Stimulated activated naive B cell treated with anti-CD40 and anti-IgM and Interleukin-4, amounts not matched to agents 10 μg/mL and 1 μg/mL and 100 μg/mL, for 72 hours (primary cell): ENCODE measurements around the gene TLE3.
"Not testable (repeated sequence)": the region's sequence is repeated elsewhere in the genome, so short reads cannot be mapped to it uniquely, and the experiment has no call there.

ENCODE experiments used
- ATAC-seq, 2 donors: fragments of 150-1000 bp; cut with Tn5 transposase; replicated peaks; 2 replicates each; pipeline ENCODE4 v1.10.0; 2021; ENCODE audit warnings: moderate library complexity in 1 of 2
- DNase-seq: peaks from one replicate; pipeline ENCODE4 v3.0.0; 2021
- H3K27ac Mint-ChIP-seq: one replicate; pipeline ENCODE4 v1.8.0; 2022; ENCODE audit warnings: mild to moderate bottlenecking, mixed read lengths
- H3K27me3 Mint-ChIP-seq, 2 donors: one replicate each; pipeline ENCODE4 v1.8.0; 2022; ENCODE audit warnings: mixed read lengths in 2 of 2
- H3K36me3 Mint-ChIP-seq, 2 donors: one replicate each; pipeline ENCODE4 v1.8.0; 2022; ENCODE audit warnings: mixed read lengths in 2 of 2, mild to moderate bottlenecking in 1 of 2
- H3K4me1 Mint-ChIP-seq, 2 donors: one replicate each; pipeline ENCODE4 v1.8.0; 2022; ENCODE audit warnings: mixed read lengths in 2 of 2, mild to moderate bottlenecking in 1 of 2
- H3K4me3 Mint-ChIP-seq, 2 donors: one replicate each; pipeline ENCODE4 v1.8.0; 2022; ENCODE audit warnings: mild to moderate bottlenecking in 2 of 2, mixed read lengths in 2 of 2, moderate library complexity in 1 of 2
- H3K9me3 Mint-ChIP-seq, 2 donors: one replicate each; pipeline ENCODE4 v1.8.0; 2022; ENCODE audit warnings: mixed read lengths in 2 of 2, mild to moderate bottlenecking in 1 of 2

The TLE3 gene

DNA sequence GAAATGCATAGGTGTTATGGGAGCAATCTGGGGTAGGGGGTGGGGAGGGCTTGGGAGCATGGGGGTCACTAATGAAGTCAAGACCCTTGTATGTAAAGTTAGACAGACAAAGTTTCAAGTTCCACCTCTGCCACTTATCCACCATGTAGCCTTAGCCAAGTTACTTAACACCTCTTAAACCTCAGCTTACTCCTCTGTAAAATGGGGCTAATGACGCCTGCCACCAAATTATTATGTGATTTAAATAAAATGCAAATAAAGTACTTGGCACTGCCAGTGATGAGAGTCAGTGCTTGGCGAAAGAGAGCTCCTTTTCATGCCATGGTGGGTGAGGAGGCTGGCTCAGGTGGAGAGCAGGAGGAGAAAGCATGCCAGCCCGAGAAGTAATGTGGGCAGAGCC lies 18.6 kb upstream of the TLE3 start:
- Mint-ChIP-seq H3K36me3 (no peaks in the 10 kb centered on the region), H3K9me3 (no peaks in the 10 kb centered on the region), H3K27me3 (peaks cover 36 to 45% of the 10 kb centered on the region in 2 donors), H3K27ac (no peak overlapping the region), H3K4me1 (peaks cover 12 to 14% of the 10 kb centered on the region in 2 donors), H3K4me3 (no peak overlapping the region)
- ATAC-seq (no peak), DNase-seq (no peak)

DNA sequence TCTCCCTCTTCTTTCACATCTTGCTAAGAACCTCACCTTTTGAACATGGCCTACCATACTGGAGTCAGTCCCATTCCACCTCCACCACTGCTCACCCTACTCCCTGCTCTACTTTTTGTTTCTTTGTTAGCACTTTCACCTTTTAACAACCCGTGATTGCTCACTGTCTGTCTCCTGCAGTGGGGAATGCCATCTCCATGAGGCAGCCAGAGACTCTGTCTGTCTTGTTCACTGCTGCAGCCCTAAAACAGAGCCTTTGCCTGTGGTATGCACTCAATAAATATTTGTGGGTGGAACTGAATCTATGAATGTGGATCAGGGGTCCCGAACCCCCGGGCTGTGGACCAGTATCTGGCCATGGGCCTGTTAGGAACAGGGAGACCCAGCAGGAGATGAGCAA lies 16.5 kb upstream of the TLE3 start:
- H3K27ac Mint-ChIP-seq, result peak overlapping the region; percentile 15
- H3K36me3 Mint-ChIP-seq, result no peaks in the 10 kb centered on the region
- peak overlapping the region in 1 of 2 donors; percentile 0 for H3K4me3 Mint-ChIP-seq
- DNase-seq, result no peak
- no peak for ATAC-seq
- H3K9me3 Mint-ChIP-seq, result no peaks in the 10 kb centered on the region
- peaks cover 12 to 14% of the 10 kb centered on the region in 2 donors for H3K4me1 Mint-ChIP-seq
- H3K27me3 Mint-ChIP-seq, result peaks cover 40 to 49% of the 10 kb centered on the region in 2 donors

DNA sequence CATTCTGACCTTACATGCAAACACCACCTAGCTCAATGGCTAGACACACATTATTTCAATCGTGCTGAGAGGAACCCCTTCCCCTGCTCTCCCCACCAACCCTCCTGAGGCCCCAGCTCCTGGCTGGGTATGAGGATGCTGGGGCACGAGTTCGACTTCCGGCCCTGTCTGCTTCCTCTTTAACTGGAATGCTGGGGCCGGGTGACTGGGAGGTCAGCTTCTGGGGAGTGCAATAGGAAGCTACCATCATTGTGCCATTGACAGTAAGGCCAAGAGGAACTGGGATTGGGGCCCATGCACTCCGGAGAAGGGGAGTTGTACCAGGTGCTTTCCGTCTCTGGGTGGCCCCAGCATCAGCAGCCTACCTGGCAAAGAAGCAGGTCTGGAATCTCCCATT lies 15.6 kb upstream of the TLE3 start:
- ATAC-seq, result peak; percentile 56 to 84

DNA sequence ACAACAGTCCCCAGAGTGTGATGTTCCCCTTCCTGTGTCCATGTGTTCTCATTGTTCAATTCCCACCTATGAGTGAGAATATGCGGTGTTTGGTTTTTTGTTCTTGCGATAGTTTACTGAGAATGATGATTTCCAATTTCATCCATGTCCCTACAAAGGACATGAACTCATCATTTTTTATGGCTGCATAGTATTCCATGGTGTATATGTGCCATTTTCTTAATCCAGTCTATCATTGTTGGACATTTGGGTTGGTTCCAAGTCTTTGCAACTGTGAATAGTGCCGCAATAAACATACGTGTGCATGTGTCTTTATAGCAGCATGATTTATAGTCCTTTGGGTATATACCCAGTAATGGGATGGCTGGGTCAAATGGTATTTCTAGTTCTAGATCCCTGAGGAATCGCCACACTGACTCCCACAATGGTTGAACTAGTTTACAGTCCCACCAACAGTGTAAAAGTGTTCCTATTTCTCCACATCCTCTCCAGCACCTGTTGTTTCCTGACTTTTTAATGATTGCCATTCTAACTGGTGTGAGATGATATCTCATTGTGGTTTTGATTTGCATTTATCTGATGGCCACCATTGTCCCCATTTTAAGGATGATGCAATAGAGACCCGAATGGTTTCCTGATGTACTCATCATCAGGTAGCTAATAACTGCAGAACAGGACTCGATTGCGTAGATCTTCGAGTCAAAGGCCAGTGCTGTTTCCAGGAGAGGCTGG lies 15.0 kb upstream of the TLE3 start:
- Mint-ChIP-seq H3K4me1 (peaks cover 12 to 14% of the 10 kb centered on the region in 2 donors), H3K27me3 (peaks cover 40 to 47% of the 10 kb centered on the region in 2 donors)
- not testable (repeated sequence) for H3K9me3 Mint-ChIP-seq, H3K4me3 Mint-ChIP-seq, ATAC-seq, H3K36me3 Mint-ChIP-seq, H3K27ac Mint-ChIP-seq, DNase-seq

More for the DNA sequence above, 15.6 kb upstream of the TLE3 start:
- no peak overlapping the region for H3K4me3 Mint-ChIP-seq
- peak; percentile 17 for DNase-seq
- no peak overlapping the region for H3K27ac Mint-ChIP-seq
- peaks cover 40 to 49% of the 10 kb centered on the region in 2 donors for H3K27me3 Mint-ChIP-seq
- H3K36me3 Mint-ChIP-seq, result no peaks in the 10 kb centered on the region
- no peaks in the 10 kb centered on the region for H3K9me3 Mint-ChIP-seq
- peaks cover 12 to 14% of the 10 kb centered on the region in 2 donors for H3K4me1 Mint-ChIP-seq

DNA sequence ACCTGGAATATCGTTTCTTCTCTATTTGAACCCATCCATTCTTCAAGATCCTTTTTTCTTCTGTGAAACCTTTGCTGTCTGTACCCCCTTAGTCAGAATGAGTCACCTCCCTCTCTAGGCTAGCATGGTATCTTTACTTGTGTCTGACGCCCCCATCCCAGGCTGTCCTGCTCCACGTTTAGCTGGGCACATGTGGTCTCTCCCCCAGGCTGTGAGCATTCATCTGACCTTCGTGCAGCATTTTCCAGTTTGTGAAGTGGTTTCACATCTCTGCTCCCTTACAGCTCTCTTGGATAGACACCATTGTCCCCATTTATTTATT lies 14.3 kb upstream of the TLE3 start:
- H3K27me3 Mint-ChIP-seq, result peaks cover 41 to 44% of the 10 kb centered on the region in 2 donors
- H3K36me3 Mint-ChIP-seq, result no peaks in the 10 kb centered on the region
- no peak overlapping the region for H3K27ac Mint-ChIP-seq
- no peaks in the 10 kb centered on the region for H3K9me3 Mint-ChIP-seq
- H3K4me1 Mint-ChIP-seq, result peaks cover 12 to 14% of the 10 kb centered on the region in 2 donors
- H3K4me3 Mint-ChIP-seq, result no peak overlapping the region
- DNase-seq, result no peak
- no peak for ATAC-seq

DNA sequence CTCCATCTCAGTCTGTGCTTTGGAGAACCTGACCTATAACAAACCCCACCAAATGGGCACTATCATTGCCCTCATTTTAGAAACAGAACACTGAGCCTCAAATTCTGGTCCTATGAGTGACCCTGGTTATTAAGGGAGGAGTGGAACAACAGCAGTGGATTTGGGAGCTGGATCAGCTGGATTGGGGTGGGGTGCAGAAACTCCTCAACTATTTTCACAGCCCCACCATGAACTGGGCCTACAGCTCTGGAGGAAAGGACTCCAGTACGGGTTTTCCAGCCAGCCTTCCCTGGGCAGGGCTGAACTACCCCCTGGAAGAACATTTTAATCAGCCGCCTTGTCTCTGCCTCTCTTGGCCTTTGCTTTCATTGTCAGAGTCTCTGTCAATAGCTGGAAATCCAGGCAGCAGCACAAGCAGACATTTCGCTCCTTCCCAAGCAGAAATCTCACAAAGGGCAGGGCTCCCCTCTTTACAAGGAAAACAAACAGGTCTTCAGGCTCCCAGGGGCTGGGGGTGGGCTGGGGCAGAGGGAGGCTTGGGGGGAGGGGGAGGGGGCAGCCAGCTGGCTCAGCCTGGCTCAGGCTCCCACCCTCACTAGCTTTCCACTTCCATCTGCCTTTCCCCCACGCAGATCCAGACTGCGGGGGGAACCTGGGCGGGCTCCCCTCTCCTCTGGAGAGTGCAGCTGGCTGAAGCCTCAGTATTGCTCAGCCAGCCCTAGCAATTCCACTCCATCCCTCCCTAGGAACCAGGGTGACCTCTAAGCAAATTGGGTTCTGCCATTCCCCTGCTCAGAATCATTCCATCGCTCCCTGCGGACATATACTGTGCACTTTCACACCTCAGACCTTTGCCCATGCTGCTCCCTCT lies 13.7 kb upstream of the TLE3 start:
- no peak for DNase-seq
- Mint-ChIP-seq H3K4me3 (no peak overlapping the region), H3K9me3 (no peaks in the 10 kb centered on the region), H3K36me3 (no peaks in the 10 kb centered on the region), H3K4me1 (peaks cover 12 to 14% of the 10 kb centered on the region in 2 donors), H3K27ac (no peak overlapping the region), H3K27me3 (peaks cover 39% of the 10 kb centered on the region in 2 donors)
- ATAC-seq, result no peak

DNA sequence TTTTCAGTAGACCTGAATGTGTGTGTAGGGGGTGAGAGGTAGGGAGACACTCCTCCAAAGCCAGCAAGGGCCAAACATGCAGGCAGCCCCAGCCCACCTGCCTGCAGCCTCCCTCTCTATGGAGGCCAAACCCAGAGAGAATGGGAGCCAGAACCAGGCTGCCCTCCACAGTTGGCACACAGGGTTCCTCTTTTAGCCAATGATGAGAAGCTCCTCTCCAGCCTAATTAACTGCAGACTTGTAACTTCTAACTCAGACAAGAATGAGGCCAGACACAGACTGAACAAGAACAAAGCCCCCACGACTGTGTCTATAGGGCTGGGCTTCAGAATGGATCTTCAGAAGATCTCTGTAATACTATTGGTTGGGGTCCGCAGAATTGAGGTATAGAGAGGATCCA lies 12.3 kb upstream of the TLE3 start:
- DNase-seq (no peak), ATAC-seq (no peak)
- H3K27me3 Mint-ChIP-seq, result peaks cover 32 to 36% of the 10 kb centered on the region in 2 donors
- H3K4me1 Mint-ChIP-seq, result peaks cover 10 to 14% of the 10 kb centered on the region in 2 donors
- H3K27ac Mint-ChIP-seq, result no peak overlapping the region
- H3K36me3 Mint-ChIP-seq, result no peaks in the 10 kb centered on the region
- H3K9me3 Mint-ChIP-seq, result no peaks in the 10 kb centered on the region
- no peak overlapping the region for H3K4me3 Mint-ChIP-seq

DNA sequence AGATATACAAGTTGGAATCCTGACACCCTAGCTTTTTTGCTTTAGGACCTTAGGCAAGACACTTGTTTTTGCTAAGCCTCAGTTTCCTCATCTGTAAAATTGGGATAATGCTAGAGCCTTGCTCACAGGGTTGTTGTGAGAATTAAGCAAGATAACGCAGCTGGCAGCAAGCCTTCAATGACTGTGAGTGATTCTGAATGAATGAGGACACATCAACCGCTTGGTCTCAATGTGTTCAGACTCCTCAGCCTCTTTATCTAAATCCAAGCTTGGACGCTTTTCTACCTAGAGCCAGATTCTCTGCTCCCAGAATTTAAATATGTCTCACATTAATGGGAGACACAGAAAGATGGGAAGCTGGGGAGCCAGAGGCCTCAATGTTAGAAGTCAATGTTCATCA lies 11.8 kb upstream of the TLE3 start:
- Mint-ChIP-seq H3K27ac (no peak overlapping the region), H3K4me1 (peaks cover 10 to 14% of the 10 kb centered on the region in 2 donors), H3K27me3 (peaks cover 32 to 36% of the 10 kb centered on the region in 2 donors), H3K36me3 (no peaks in the 10 kb centered on the region), H3K9me3 (no peaks in the 10 kb centered on the region), H3K4me3 (no peak overlapping the region)
- no peak for ATAC-seq
- no peak for DNase-seq

DNA sequence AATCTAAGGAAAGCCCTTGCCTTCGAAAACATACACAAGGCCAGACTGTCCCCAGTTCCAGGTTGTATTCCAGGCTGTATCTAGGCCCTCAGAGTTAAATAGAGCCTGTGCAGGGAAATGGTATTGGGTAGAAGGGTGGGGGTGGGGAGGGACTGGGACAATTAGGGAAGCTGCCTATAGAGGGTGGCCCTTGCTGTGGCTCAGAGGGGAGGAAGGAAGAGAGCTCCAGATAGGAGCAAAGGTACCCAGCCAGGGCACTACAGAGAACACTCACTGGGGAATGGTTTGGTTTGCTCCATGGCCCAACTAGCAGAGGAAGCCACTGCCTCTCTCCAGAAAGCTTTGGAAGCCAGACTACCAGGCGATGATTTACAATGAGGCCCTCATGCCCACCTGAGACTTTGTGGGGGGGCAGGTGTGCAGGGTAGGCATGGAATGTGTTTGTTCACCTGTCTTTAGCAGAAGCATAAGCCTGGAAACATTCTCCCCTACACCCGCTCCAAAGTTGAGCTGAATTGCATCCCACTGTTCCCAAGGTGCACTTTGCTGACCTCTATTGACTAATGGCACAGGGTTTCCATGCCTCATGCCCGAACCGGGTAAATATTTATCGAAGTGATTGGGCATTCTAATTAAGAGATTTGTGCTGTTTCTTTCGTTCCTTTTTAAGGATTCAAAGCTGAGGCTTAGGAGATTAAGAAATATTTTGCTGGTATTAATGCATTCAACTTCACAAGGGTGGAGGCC lies 6.3 kb upstream of the TLE3 start:
- Mint-ChIP-seq H3K27me3 (peaks cover 30 to 36% of the 10 kb centered on the region in 2 donors), H3K4me3 (no peak overlapping the region), H3K4me1 (peaks cover 21 to 42% of the 10 kb centered on the region in 2 donors), H3K36me3 (no peaks in the 10 kb centered on the region), H3K27ac (no peak overlapping the region), H3K9me3 (no peaks in the 10 kb centered on the region)
- no peak for ATAC-seq
- DNase-seq, result no peak

DNA sequence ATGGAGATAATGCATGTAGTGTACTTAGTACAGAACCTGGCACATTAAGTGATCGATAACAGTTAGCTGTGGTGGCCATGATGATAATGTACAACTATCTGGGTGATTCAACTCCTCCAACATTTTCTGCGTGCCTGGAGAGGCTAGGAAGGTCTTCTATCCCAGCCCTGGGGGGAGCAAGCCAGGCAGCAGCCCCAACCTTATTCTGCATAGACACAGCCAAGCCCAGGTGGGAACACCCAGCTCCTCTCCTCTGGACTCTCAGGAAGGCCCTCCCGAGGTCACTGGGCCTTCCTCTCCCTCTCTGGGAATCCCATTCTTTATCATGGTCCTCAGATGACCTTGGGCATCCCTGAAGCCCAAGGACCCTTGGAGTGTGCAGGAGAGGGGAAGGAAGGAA lies 5.1 kb upstream of the TLE3 start:
- Mint-ChIP-seq H3K9me3 (no peaks in the 10 kb centered on the region), H3K4me1 (peaks cover 23 to 50% of the 10 kb centered on the region in 2 donors), H3K4me3 (no peak overlapping the region), H3K27me3 (peaks cover 30 to 36% of the 10 kb centered on the region in 2 donors), H3K27ac (no peak overlapping the region), H3K36me3 (no peaks in the 10 kb centered on the region)
- DNase-seq (no peak), ATAC-seq (no peak)

DNA sequence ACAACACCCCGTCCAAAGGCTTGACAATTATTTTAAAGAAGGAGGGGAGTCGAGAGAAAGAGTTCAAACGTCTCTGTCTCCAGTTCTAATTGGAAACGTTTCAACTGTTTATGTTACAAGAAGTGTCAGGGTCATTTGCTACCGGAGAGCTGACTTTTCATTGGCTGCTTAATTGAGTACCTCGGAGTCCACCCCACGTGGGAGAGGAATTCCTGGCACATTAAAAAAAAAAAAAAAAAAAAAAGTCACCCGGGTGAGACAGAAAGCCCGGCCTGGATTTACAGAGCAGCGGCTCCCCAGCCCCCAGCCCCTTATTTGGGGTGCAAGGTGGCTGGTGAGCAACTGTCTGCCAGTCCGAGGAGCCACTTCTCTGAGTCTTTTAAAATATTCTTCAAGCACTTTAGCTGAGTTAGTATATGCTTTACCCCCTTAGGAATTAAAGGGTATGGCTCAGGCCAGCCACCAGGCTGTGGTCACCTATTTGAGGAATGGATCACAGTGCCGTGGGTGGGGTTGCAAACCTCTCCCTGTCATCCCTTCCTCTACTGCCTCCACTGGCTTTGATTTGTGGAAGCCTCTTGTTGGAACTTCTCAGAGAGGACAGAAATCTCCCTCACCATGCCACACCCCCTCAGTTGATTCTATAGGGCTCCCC lies 3.9 kb upstream of the TLE3 start:
- H3K27me3 Mint-ChIP-seq, result peaks cover 24 to 36% of the 10 kb centered on the region in 2 donors
- DNase-seq (no peak), ATAC-seq (no peak)
- no peak overlapping the region for H3K27ac Mint-ChIP-seq
- no peaks in the 10 kb centered on the region for H3K9me3 Mint-ChIP-seq
- H3K4me3 Mint-ChIP-seq, result peak overlapping the region in 1 of 2 donors; percentile 19
- no peaks in the 10 kb centered on the region for H3K36me3 Mint-ChIP-seq
- peaks cover 26 to 56% of the 10 kb centered on the region in 2 donors for H3K4me1 Mint-ChIP-seq

DNA sequence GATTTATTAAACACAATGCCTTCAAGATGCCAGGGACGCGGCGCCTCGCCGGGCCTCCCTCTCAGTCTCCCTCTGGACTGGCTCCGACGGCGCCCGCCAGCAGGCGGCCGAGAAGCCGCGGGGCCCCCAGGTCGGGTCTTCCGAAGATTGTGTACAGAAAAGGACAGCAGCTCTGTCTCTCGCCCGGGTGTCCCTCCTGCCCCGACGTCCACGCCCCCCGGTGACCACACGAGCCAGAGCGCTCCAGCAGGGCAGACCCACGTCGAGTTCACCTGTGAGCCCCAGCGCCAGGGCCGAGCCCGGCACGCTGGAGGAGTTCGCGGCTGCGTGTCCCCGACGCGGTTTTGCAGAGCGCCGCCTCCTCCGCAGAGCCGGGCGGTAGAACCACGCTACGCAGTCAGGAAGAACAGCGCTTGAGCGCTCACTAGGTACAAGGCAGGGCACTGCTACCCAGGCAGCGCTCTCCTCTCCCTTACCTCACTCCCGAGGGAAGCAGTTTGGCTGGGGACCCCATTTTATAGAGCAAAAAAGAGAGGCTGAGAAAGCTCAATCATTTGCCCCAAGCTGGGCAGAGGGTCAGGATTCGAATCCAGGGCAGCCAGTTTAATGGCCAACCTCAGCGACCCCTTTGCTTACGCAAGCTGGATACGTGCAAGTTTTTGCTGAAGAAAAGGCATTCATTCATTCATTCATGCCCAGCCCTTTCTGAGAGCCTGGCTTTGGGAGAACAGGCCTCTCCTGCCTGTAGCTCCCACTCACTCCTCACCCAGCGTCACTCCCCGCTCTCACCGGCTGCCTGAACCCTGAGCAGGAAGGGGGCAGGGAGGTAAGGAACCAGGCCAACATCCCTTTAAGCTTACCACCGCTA lies 3.0 kb upstream of the TLE3 start:
- Mint-ChIP-seq H3K4me3 (peak overlapping the region; percentile 76 to 100), H3K4me1 (peaks cover 28 to 65% of the 10 kb centered on the region in 2 donors), H3K27ac (peak overlapping the region; percentile 82), H3K36me3 (peaks cover 0 to 2% of the 10 kb centered on the region in 2 donors), H3K27me3 (peaks cover 22 to 28% of the 10 kb centered on the region in 2 donors), H3K9me3 (no peaks in the 10 kb centered on the region)
- ATAC-seq, result peak in 1 of 2 donors; percentile 16
- peak; percentile 41 for DNase-seq

DNA sequence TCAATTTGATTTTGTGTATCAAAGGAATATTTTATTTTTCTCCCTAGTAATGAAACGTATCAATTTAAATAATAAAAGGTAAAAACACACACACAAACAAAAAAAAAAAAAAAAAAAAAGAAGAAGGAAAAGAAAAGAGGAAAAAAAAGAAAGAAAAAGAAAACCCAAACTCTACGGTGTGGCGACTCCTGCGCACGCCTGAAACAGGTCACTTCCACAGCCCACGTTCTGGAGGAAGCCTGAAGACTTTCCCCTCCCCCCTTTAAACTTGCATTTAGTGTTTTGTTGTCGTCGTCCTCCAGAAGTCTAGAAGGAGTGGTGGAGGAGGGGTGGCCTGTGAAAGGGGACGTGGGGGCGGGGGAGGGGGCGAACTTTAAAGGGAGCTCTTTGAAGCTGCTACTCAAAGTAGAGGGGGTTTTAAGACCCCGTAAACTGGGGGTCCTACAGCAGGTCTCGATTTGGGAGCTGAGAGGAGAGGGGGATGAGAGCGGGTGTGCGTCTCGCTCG lies 2.3 kb upstream of the TLE3 start:
- Mint-ChIP-seq H3K4me3 (peak overlapping the region; percentile 98 to 100), H3K36me3 (peaks cover 0 to 2% of the 10 kb centered on the region in 2 donors), H3K9me3 (no peaks in the 10 kb centered on the region), H3K4me1 (peaks cover 32 to 72% of the 10 kb centered on the region in 2 donors), H3K27ac (peak overlapping the region; percentile 100), H3K27me3 (peaks cover 19 to 24% of the 10 kb centered on the region in 2 donors)
- no peak for ATAC-seq
- no peak for DNase-seq
